AG04450 (cell line): ENCODE measurements around the gene PAIP1. TPM values are rescaled to one million over a fixed set of nuclear protein-coding genes. Genes with fewer than 3 reads are reported as not detected.

ENCODE experiments used
- CTCF ChIA-PET: fragments of 300-600, 350-600 bp; formaldehyde crosslinking; extraction: SDS; loops from one replicate; lab custom pipeline; 2022; ENCODE audit warnings: antibody characterized with exemption, inconsistent platforms; lab: Charles Lee
- POLR2A ChIA-PET: fragments of 350-600 bp; formaldehyde crosslinking; extraction: SDS; loops from one replicate; lab custom pipeline; 2021; ENCODE audit warnings: antibody characterized with exemption, inconsistent platforms; lab: Yijun Ruan, JAX
- DNase-seq: peaks from one replicate; pipeline ENCODE4 v3.0.0-alpha.2; 2011; ENCODE audit warnings: low read depth, low spot score
- H3K27ac ChIP-seq: one replicate; pipeline ENCODE4 v1.5.1; 2012; ENCODE audit warnings: low read depth, low read length, control low read depth
- H3K27me3 ChIP-seq: one replicate; pipeline ENCODE4 v1.6.0; 2012; ENCODE audit warnings: low read length; ENCODE audit not compliant: control insufficient read depth, insufficient read depth
- H3K4me3 ChIP-seq: 2 replicates; pipeline ENCODE4 v1.5.1; 2011; ENCODE audit warnings: mild to moderate bottlenecking, low read depth, low read length, control low read depth
- H3K9me3 ChIP-seq: 2 replicates; pipeline ENCODE4 v1.5.1; 2012; ENCODE audit warnings: low read length; ENCODE audit not compliant: control insufficient read depth, insufficient read depth
- polyA plus RNA-seq: library from polyadenylated mRNA; depleted of rRNA; stranded (reverse); fragments of >200 nt; gene quantifications from 2 replicates; pipeline ENCODE4 v1.2.3, GENCODE V29; 2011
- TF ChIP-seq, protein P1 (sequence below): IDR thresholded peaks from 2 replicates; pipeline ENCODE4 v1.5.1; 2011; ENCODE audit warnings: low read depth, low read length, control low read depth, inconsistent platforms

Gene PAIP1
- polyA plus RNA-seq, 1 experiment = 148 TPM

DNA sequence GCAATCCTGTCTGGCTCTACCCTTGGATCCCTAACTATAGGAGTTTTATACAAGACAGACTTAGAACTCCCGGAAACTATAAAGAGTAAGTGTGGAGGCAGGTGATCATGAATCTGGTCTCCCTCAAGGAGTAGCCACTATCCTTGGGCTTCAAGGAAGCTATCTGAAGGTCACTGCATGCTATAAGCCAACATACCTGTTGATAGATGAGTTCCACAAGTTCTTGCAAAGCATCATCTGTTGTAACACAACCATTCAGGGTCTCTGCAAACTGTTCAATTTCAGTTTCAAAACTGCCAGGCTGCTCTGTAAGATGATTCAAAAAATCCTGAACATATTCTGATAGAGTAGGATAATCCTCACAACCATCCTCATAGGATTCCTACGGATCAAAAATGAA is 9.3 kb downstream of the PAIP1 start:
- ChIA-PET CTCF (interaction anchor here (0.7 to 1.1 kb wide), 2 partner anchors 13 to 964 kb away, joined by 3 read pairs; no protein-coding TSS in a partner anchor), POLR2A (interaction anchor here (0.7 kb wide), 1 partner anchor 70 kb away, joined by 4 read pairs; no protein-coding TSS in a partner anchor)
- H3K9me3 ChIP-seq = no peaks in the 10 kb centered on the region
- H3K4me3 ChIP-seq = no peak overlapping the region
- no peak for DNase-seq
- no peaks in the 10 kb centered on the region for H3K27me3 ChIP-seq
- H3K27ac ChIP-seq = no peak overlapping the region
- TF ChIP-seq, protein P1, sequence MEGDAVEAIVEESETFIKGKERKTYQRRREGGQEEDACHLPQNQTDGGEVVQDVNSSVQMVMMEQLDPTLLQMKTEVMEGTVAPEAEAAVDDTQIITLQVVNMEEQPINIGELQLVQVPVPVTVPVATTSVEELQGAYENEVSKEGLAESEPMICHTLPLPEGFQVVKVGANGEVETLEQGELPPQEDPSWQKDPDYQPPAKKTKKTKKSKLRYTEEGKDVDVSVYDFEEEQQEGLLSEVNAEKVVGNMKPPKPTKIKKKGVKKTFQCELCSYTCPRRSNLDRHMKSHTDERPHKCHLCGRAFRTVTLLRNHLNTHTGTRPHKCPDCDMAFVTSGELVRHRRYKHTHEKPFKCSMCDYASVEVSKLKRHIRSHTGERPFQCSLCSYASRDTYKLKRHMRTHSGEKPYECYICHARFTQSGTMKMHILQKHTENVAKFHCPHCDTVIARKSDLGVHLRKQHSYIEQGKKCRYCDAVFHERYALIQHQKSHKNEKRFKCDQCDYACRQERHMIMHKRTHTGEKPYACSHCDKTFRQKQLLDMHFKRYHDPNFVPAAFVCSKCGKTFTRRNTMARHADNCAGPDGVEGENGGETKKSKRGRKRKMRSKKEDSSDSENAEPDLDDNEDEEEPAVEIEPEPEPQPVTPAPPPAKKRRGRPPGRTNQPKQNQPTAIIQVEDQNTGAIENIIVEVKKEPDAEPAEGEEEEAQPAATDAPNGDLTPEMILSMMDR = no peak

- Histone ChIP-seq H3K27ac (no peak overlapping the region), H3K27me3 (no peaks in the 10 kb centered on the region), H3K4me3 (no peak overlapping the region), H3K9me3 (no peaks in the 10 kb centered on the region)
- ChIA-PET CTCF (interaction anchor here (1.3 kb wide), 1 partner anchor 59 kb away, joined by 4 read pairs; the partner anchor contains the start of gene TMEM267), POLR2A (no interaction called here)
- DNase-seq = no peak
- TF ChIP-seq, protein P1 = no peak
Observed at GRCh38 chr5:43543434-43543833, 13.4 kb downstream of the PAIP1 start.

- POLR2A ChIA-PET = no interaction called here
- TF ChIP-seq, protein P1 = no peak
- no peak for DNase-seq
- H3K9me3 ChIP-seq = no peaks in the 10 kb centered on the region
- H3K27ac ChIP-seq = no peak overlapping the region
- no peaks in the 10 kb centered on the region for H3K27me3 ChIP-seq
- CTCF ChIA-PET = interaction anchor here (0.8 to 1.3 kb wide), 2 partner anchors 15 to 91 kb away, joined by 3 to 4 read pairs; no protein-coding TSS in a partner anchor
- no peak overlapping the region for H3K4me3 ChIP-seq
Observed at GRCh38 chr5:43540746-43541145, 16.1 kb downstream of the PAIP1 start.

DNA sequence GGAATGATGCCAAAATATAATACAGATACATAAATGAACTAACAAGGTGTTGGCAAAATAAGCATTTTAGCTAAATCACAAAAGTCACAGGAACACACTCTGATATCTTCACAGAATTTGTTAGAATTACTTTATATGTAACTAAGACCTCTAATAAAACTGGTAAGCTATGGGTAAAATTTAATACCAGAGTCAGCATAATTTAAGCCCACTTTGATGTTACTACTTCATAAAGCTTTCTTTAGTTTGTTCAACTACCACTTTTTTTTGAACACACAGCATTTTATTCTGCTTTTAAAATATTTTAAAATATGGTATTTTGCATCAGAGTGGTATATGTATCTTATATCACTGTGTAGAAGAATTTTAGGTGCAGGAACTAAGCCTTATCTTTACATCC is 19.9 kb downstream of the PAIP1 start:
- Histone ChIP-seq H3K4me3 (no peak overlapping the region), H3K27me3 (no peaks in the 10 kb centered on the region), H3K9me3 (no peaks in the 10 kb centered on the region), H3K27ac (no peak overlapping the region)
- ChIA-PET POLR2A (no interaction called here), CTCF (interaction anchor here (0.6 kb wide), 2 partner anchors 9 to 23 kb away, joined by 4 to 12 read pairs; no protein-coding TSS in a partner anchor)
- no peak for DNase-seq
- TF ChIP-seq, protein P1 = no peak

- ChIA-PET CTCF (interaction anchor here (1.5 kb wide), 1 partner anchor 98 kb away, joined by 4 read pairs; no protein-coding TSS in a partner anchor), POLR2A (interaction anchor here (0.6 kb wide), 1 partner anchor 9 kb away, joined by 3 read pairs; no protein-coding TSS in a partner anchor)
Observed at GRCh38 chr5:43533646-43534045, 23.2 kb downstream of the PAIP1 start.

More at GRCh38 chr5:43533646-43534045, 23.2 kb downstream of the PAIP1 start:
- no peak overlapping the region for H3K27ac ChIP-seq
- no peaks in the 10 kb centered on the region for H3K27me3 ChIP-seq
- TF ChIP-seq, protein P1 = no peak
- H3K9me3 ChIP-seq = no peaks in the 10 kb centered on the region
- no peak for DNase-seq
- H3K4me3 ChIP-seq = no peak overlapping the region
